ENCODE measurements around the gene PLA2R1.

- no peak for TF ChIP-seq CTCF (IDR thresholded peaks at IDR 0.05; ENCODE audit: low read depth, low read length, poor library complexity, severe bottlenecking)
- TF ChIP-seq EZH2phosphoT487 (IDR thresholded peaks at IDR 0.05; ENCODE audit: borderline replicate concordance, low read length): no peak
Measured at GRCh38 chr2:159910951-159911350, 151.5 kb downstream of the PLA2R1 start.
